ENCODE results near the gene ARHGEF4.

GRCh38 chr2:130908832-130909231 lies 72.1 kb downstream of the ARHGEF4 start:
- no peak for TF ChIP-seq EZH2 (IDR thresholded peaks at IDR 0.05)
- TF ChIP-seq POLR2AphosphoS5 (IDR thresholded peaks at IDR 0.05; ENCODE audit: borderline replicate concordance, low read depth, low read length) = no peak
- no peak for TF ChIP-seq FOXP2 (optimal IDR thresholded peaks at IDR 0.05; ENCODE audit: control extremely low read depth, extremely low read length, insufficient read depth)

Measured in SK-N-MC (cell line).